HEK293T (cell line): ENCODE measurements around the gene ADCY3.

Source experiments
- NFRKB ChIP-seq: fragments of 450-650 bp; IDR thresholded peaks from 2 replicates; pipeline ENCODE4 v1.6.1; 2016; ENCODE audit warnings: mild to moderate bottlenecking, moderate library complexity
- SUZ12 ChIP-seq: fragments of 450-650 bp; IDR thresholded peaks from 2 replicates; pipeline ENCODE4 v1.6.1; 2016; ENCODE audit warnings: mild to moderate bottlenecking
- TARDBP ChIP-seq: fragments of 450-650 bp; IDR thresholded peaks from 2 replicates; pipeline ENCODE4 v1.6.1; 2016

DNA sequence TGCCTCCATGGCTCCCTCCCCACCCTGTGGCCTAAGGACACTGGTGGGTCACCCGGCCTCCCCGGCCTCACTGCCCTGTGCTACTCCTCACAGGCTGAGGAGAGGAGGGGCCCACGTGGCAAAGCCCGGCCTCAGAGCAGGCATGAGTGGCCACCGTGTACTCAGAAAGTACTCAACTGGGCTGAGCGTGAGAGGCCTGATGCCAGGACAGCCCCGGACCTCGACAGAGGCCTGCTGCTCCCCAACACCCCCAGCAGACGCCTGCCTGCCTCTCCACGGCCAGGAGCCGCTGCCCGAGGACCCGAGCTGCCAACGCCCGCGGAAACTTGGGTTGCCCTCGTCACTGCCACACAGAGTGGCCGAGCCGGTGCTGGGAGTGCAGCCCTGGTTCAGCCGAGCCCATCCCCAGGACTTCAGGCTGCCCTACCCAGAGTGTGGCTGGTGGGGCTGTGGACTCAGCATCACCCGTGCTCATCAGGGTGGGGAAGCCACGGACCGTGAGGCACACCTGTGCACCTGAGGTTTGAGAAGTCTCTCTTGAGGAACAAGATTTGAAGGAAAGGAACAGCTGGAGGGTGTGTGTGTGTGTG, 67.5 kb downstream of the ADCY3 start:
- TF ChIP-seq TARDBP: no peak
- TF ChIP-seq SUZ12: no peak
- no peak for TF ChIP-seq NFRKB
